ENCODE measurements around the gene SLC6A9. TPM values are rescaled to one million over a fixed set of nuclear protein-coding genes. Genes with fewer than 3 reads are reported as not detected.

SLC6A9 gene
- total RNA-seq, 1 experiment from 2014 or later, result 12.8 TPM

GRCh38 chr1:44012404-44012803, 18.9 kb downstream of the SLC6A9 start:
- Histone ChIP-seq H3K79me2 (ENCODE audit: insufficient read depth, low read length) (no peaks in the 10 kb centered on the region), H3K36me3 (ENCODE audit: control insufficient read depth in 1 of 2, insufficient read depth in 2 of 2, low read length in 2 of 2) (no peaks in the 10 kb centered on the region), H3K9ac (ENCODE audit: low read length) (no peak overlapping the region), H3K27ac (ENCODE audit: low read depth, low read length) (no peak overlapping the region), H2AFZ (ENCODE audit: low read depth, low read length, poor library complexity, severe bottlenecking) (no peak overlapping the region), H3K27me3 (ENCODE audit: insufficient read depth, low read length) (no peaks in the 10 kb centered on the region), H4K20me1 (ENCODE audit: insufficient read depth) (no peaks in the 10 kb centered on the region), H3K4me3 (replicated peaks in 1 of 2; ENCODE audit: low read depth in 1 of 2, low read length in 2 of 2) (no peak overlapping the region), H3K9me3 (ENCODE audit: control insufficient read depth in 1 of 2, insufficient read depth in 1 of 2, low read depth in 1 of 2, low read length in 2 of 2) (no peaks in the 10 kb centered on the region), H3K4me1 (ENCODE audit: control insufficient read depth in 1 of 2, insufficient read depth in 2 of 2, low read length in 2 of 2) (peaks cover 7 to 8% of the 10 kb centered on the region in 2 experiments; a peak in 3 of 4 replicates), H3K4me2 (ENCODE audit: low read length) (no peak overlapping the region), H3K9me2 (ENCODE audit: insufficient read depth) (no peaks in the 10 kb centered on the region)
- TF ChIP-seq ZNF274 (IDR thresholded peaks at IDR 0.05; ENCODE audit: low read depth, low read length), result no peak
- no peak for TF ChIP-seq YY1 (IDR thresholded peaks at IDR 0.05; ENCODE audit: extremely low read depth, insufficient replicate concordance, low read depth, low read length)
- TF ChIP-seq SP1 (IDR thresholded peaks at IDR 0.05; ENCODE audit: low read depth), result no peak
- no peak for TF ChIP-seq SIN3A (IDR thresholded peaks at IDR 0.05; ENCODE audit: low read depth)
- TF ChIP-seq ATF3 (IDR thresholded peaks at IDR 0.05), result no peak
- no peak for TF ChIP-seq JUND (IDR thresholded peaks at IDR 0.05)
- TF ChIP-seq RAD21 (IDR thresholded peaks at IDR 0.05; ENCODE audit: low read depth), result no peak
- no peak for TF ChIP-seq MAX (IDR thresholded peaks at IDR 0.05)
- no peak for TF ChIP-seq ZFX (IDR thresholded peaks at IDR 0.05)
- TF ChIP-seq TCF7L2 (IDR thresholded peaks at IDR 0.05; ENCODE audit: borderline replicate concordance, extremely low read depth, insufficient read depth, insufficient read length), result no peak
- no peak for TF ChIP-seq CBX3 (IDR thresholded peaks at IDR 0.05; ENCODE audit: low read depth)
- no peak for TF ChIP-seq POLR2AphosphoS5 (IDR thresholded peaks at IDR 0.05; ENCODE audit: low read depth, low read length)
- no peak for TF ChIP-seq FOSL1 (IDR thresholded peaks at IDR 0.05; ENCODE audit: low read depth)
- no peak for TF ChIP-seq EZH2phosphoT487 (IDR thresholded peaks at IDR 0.05; ENCODE audit: borderline replicate concordance)
- no peak for TF ChIP-seq ELF1 (IDR thresholded peaks at IDR 0.05; ENCODE audit: borderline replicate concordance, low read depth)
- TF ChIP-seq, protein P1, sequence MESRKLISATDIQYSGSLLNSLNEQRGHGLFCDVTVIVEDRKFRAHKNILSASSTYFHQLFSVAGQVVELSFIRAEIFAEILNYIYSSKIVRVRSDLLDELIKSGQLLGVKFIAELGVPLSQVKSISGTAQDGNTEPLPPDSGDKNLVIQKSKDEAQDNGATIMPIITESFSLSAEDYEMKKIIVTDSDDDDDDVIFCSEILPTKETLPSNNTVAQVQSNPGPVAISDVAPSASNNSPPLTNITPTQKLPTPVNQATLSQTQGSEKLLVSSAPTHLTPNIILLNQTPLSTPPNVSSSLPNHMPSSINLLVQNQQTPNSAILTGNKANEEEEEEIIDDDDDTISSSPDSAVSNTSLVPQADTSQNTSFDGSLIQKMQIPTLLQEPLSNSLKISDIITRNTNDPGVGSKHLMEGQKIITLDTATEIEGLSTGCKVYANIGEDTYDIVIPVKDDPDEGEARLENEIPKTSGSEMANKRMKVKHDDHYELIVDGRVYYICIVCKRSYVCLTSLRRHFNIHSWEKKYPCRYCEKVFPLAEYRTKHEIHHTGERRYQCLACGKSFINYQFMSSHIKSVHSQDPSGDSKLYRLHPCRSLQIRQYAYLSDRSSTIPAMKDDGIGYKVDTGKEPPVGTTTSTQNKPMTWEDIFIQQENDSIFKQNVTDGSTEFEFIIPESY (IDR thresholded peaks at IDR 0.05; ENCODE audit: extremely low read depth, insufficient replicate concordance, low read length), result no peak
- RAD21 ChIA-PET (ENCODE audit: low non-redundant PET in 1 of 2, low total read pairs in 2 of 2, uncharacterized antibody in 2 of 2, unreplicated experiment in 2 of 2), result no interaction called here
- intact Hi-C loops (cut with micrococcal nuclease), result no loop called here
- POLR2A ChIA-PET, result no interaction called here
- DNase-seq (ENCODE audit: low read depth, low spot score) (no peak), ATAC-seq (0 out of 2 replicates have a peak, but pooled peaks have one; percentile 18)
- BruUV-seq (replicated peaks), result no TSS peak
- CTCF ChIA-PET, result no interaction called here

Measured in HCT116 (cell line).